ENCODE measurements around the gene RALY.

RALY gene

DNA sequence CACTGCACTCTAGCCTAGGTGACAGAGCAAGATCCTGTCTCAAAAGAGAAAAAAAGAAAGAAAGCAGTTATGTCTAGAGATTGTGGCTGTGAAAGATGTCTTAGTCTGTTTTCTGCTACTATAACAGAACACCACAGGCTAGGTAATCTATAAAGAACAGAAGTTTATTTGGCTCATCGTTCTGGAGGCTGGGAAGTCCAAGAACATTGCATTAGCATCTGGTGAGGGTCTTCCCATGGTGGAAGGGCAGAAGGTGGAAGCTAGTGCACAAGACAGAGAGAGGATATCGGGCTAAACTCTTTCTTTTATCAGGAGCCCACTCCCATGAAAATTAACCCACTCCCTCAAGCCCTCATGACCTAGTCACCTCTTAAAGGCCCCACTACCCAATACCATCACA lies 16.2 kb upstream of the RALY start:
- no peak for ATAC-seq
- TF ChIP-seq ZNF8 (CRISPR knock-in tag; IDR thresholded peaks at IDR 0.05) (no peak), ZNF565 (CRISPR knock-in tag; conservative IDR thresholded peaks at IDR 0.05; ENCODE audit: low read depth) (no peak), ZFP3 (CRISPR knock-in tag; IDR thresholded peaks at IDR 0.05) (no peak), TOX (CRISPR knock-in tag; IDR thresholded peaks at IDR 0.05; ENCODE audit: borderline replicate concordance) (no peak), GLIS3 (CRISPR knock-in tag; IDR thresholded peaks at IDR 0.05) (no peak), BACH2 (CRISPR knock-in tag; IDR thresholded peaks at IDR 0.05; ENCODE audit: borderline replicate concordance) (no peak), PPARA (CRISPR knock-in tag; IDR thresholded peaks at IDR 0.05; ENCODE audit: borderline replicate concordance) (no peak), ZC3H10 (CRISPR knock-in tag; IDR thresholded peaks at IDR 0.05) (no peak)
- TF ChIP-seq, protein P1, sequence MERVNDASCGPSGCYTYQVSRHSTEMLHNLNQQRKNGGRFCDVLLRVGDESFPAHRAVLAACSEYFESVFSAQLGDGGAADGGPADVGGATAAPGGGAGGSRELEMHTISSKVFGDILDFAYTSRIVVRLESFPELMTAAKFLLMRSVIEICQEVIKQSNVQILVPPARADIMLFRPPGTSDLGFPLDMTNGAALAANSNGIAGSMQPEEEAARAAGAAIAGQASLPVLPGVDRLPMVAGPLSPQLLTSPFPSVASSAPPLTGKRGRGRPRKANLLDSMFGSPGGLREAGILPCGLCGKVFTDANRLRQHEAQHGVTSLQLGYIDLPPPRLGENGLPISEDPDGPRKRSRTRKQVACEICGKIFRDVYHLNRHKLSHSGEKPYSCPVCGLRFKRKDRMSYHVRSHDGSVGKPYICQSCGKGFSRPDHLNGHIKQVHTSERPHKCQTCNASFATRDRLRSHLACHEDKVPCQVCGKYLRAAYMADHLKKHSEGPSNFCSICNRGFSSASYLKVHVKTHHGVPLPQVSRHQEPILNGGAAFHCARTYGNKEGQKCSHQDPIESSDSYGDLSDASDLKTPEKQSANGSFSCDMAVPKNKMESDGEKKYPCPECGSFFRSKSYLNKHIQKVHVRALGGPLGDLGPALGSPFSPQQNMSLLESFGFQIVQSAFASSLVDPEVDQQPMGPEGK (CRISPR knock-in tag; IDR thresholded peaks at IDR 0.05; ENCODE audit: borderline replicate concordance): no peak

DNA sequence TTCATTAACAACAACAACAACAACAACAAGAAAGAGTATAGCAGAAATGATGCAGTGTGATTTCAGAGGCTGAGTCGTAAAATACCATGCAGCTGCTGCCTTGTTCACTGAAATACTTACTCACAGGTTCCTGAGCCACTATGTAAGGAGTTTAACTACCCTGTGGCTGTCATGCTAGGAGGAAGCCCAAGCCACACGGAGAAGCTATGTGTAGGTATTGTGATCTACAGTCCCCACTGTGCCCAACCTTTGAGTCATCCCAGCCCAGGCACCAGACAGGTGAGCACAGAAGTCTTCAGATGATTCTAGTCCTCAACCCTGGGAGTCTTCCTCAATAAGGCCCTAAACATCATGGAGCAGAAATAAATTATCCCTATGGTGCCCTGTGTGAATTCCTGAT lies 14.6 kb upstream of the RALY start:
- TF ChIP-seq ZFP30 (CRISPR knock-in tag; IDR thresholded peaks at IDR 0.05) (no peak), ZNF565 (CRISPR knock-in tag; conservative IDR thresholded peaks at IDR 0.05; ENCODE audit: low read depth) (no peak), ZNF8 (CRISPR knock-in tag; IDR thresholded peaks at IDR 0.05) (no peak), CSDC2 (CRISPR knock-in tag; IDR thresholded peaks at IDR 0.05) (no peak), TOX (CRISPR knock-in tag; IDR thresholded peaks at IDR 0.05; ENCODE audit: borderline replicate concordance) (no peak), ZC3H10 (CRISPR knock-in tag; IDR thresholded peaks at IDR 0.05) (no peak), OSR1 (CRISPR knock-in tag; IDR thresholded peaks at IDR 0.05) (no peak), ZNF70 (CRISPR knock-in tag; IDR thresholded peaks at IDR 0.05) (no peak), BACH2 (CRISPR knock-in tag; IDR thresholded peaks at IDR 0.05; ENCODE audit: borderline replicate concordance) (no peak), ARNTL (CRISPR knock-in tag; IDR thresholded peaks at IDR 0.05; ENCODE audit: borderline replicate concordance, low read depth) (no peak), PPARA (CRISPR knock-in tag; IDR thresholded peaks at IDR 0.05; ENCODE audit: borderline replicate concordance) (no peak), TCF4 (CRISPR knock-in tag; IDR thresholded peaks at IDR 0.05; ENCODE audit: borderline replicate concordance) (no peak), GLIS3 (CRISPR knock-in tag; IDR thresholded peaks at IDR 0.05) (no peak)
- TF ChIP-seq, protein P2, sequence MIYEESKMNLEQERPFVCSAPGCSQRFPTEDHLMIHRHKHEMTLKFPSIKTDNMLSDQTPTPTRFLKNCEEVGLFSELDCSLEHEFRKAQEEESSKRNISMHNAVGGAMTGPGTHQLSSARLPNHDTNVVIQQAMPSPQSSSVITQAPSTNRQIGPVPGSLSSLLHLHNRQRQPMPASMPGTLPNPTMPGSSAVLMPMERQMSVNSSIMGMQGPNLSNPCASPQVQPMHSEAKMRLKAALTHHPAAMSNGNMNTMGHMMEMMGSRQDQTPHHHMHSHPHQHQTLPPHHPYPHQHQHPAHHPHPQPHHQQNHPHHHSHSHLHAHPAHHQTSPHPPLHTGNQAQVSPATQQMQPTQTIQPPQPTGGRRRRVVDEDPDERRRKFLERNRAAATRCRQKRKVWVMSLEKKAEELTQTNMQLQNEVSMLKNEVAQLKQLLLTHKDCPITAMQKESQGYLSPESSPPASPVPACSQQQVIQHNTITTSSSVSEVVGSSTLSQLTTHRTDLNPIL (CRISPR knock-in tag; IDR thresholded peaks at IDR 0.05; ENCODE audit: low read depth): no peak
- TF ChIP-seq, protein P3, sequence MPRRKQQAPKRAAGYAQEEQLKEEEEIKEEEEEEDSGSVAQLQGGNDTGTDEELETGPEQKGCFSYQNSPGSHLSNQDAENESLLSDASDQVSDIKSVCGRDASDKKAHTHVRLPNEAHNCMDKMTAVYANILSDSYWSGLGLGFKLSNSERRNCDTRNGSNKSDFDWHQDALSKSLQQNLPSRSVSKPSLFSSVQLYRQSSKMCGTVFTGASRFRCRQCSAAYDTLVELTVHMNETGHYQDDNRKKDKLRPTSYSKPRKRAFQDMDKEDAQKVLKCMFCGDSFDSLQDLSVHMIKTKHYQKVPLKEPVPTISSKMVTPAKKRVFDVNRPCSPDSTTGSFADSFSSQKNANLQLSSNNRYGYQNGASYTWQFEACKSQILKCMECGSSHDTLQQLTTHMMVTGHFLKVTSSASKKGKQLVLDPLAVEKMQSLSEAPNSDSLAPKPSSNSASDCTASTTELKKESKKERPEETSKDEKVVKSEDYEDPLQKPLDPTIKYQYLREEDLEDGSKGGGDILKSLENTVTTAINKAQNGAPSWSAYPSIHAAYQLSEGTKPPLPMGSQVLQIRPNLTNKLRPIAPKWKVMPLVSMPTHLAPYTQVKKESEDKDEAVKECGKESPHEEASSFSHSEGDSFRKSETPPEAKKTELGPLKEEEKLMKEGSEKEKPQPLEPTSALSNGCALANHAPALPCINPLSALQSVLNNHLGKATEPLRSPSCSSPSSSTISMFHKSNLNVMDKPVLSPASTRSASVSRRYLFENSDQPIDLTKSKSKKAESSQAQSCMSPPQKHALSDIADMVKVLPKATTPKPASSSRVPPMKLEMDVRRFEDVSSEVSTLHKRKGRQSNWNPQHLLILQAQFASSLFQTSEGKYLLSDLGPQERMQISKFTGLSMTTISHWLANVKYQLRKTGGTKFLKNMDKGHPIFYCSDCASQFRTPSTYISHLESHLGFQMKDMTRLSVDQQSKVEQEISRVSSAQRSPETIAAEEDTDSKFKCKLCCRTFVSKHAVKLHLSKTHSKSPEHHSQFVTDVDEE (CRISPR knock-in tag; IDR thresholded peaks at IDR 0.05): no peak
- TF ChIP-seq, protein P1 (CRISPR knock-in tag; IDR thresholded peaks at IDR 0.05; ENCODE audit: borderline replicate concordance): no peak
- TF ChIP-seq, protein P4, sequence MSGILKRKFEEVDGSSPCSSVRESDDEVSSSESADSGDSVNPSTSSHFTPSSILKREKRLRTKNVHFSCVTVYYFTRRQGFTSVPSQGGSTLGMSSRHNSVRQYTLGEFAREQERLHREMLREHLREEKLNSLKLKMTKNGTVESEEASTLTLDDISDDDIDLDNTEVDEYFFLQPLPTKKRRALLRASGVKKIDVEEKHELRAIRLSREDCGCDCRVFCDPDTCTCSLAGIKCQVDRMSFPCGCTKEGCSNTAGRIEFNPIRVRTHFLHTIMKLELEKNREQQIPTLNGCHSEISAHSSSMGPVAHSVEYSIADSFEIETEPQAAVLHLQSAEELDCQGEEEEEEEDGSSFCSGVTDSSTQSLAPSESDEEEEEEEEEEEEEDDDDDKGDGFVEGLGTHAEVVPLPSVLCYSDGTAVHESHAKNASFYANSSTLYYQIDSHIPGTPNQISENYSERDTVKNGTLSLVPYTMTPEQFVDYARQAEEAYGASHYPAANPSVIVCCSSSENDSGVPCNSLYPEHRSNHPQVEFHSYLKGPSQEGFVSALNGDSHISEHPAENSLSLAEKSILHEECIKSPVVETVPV (CRISPR knock-in tag; IDR thresholded peaks at IDR 0.05): no peak
- no peak for ATAC-seq

DNA sequence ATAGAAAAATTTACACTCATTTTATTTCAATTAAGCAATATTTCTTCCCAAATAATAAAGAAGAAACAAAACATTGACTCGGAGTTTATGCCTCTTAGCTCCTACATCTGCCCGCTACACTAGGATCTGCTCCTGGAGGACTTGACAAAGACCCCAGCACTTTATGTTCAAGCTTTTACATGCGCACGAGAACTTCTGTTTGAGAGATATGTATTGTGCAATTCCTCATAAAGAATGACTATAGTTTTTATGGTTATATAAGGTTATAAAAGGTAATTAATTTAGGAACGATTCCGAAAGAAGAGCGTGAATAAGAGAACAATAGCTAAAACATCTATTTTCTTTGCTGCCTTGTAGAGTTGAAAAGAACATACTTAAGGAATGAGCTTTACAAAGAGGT lies 12.4 kb upstream of the RALY start:
- ATAC-seq: no peak
- TF ChIP-seq CSDC2 (CRISPR knock-in tag; IDR thresholded peaks at IDR 0.05) (no peak), PPARA (CRISPR knock-in tag; IDR thresholded peaks at IDR 0.05; ENCODE audit: borderline replicate concordance) (no peak), ZNF8 (CRISPR knock-in tag; IDR thresholded peaks at IDR 0.05) (no peak), BACH2 (CRISPR knock-in tag; IDR thresholded peaks at IDR 0.05; ENCODE audit: borderline replicate concordance) (no peak), ESRRG (CRISPR knock-in tag; IDR thresholded peaks at IDR 0.05) (no peak), ZNF70 (CRISPR knock-in tag; IDR thresholded peaks at IDR 0.05) (no peak), SNAI2 (CRISPR knock-in tag; IDR thresholded peaks at IDR 0.05) (no peak), ARNTL (CRISPR knock-in tag; IDR thresholded peaks at IDR 0.05; ENCODE audit: borderline replicate concordance, low read depth) (no peak), ISL1 (CRISPR knock-in tag; IDR thresholded peaks at IDR 0.05) (no peak)
- TF ChIP-seq, protein P2 (CRISPR knock-in tag; IDR thresholded peaks at IDR 0.05; ENCODE audit: low read depth): no peak
- TF ChIP-seq, protein P4 (CRISPR knock-in tag; IDR thresholded peaks at IDR 0.05): no peak
